ENCODE results near the gene GRIK5.

Gene GRIK5

GRCh38 chr19:42057846-42058245 lies 12.2 kb downstream of the GRIK5 start:
- no peaks in the 10 kb centered on the region for H3K9me3 ChIP-seq (ENCODE audit: severe bottlenecking)
- no peak overlapping the region for H3K27ac ChIP-seq
- no peak for DNase-seq
- no peak overlapping the region for H3K4me3 ChIP-seq (ENCODE audit: low read depth, low read length)
- peaks cover 62% of the 10 kb centered on the region for H3K36me3 ChIP-seq
- no peak for TF ChIP-seq CTCF (IDR thresholded peaks at IDR 0.05; ENCODE audit: low read depth, low read length)
- H3K27me3 ChIP-seq (ENCODE audit: insufficient read depth, low read depth, severe bottlenecking) = no peaks in the 10 kb centered on the region

- Histone ChIP-seq H3K27ac (no peak overlapping the region), H3K9me3 (ENCODE audit: severe bottlenecking) (no peaks in the 10 kb centered on the region), H3K4me3 (ENCODE audit: low read depth, low read length) (no peak overlapping the region), H3K27me3 (ENCODE audit: insufficient read depth, low read depth, severe bottlenecking) (no peaks in the 10 kb centered on the region), H3K36me3 (peaks cover 66% of the 10 kb centered on the region)
- no peak for DNase-seq
- TF ChIP-seq CTCF (IDR thresholded peaks at IDR 0.05; ENCODE audit: low read depth, low read length) = no peak
Observed at GRCh38 chr19:42054205-42054604, 15.8 kb downstream of the GRIK5 start.

GRCh38 chr19:42053037-42053935 lies 16.7 kb downstream of the GRIK5 start:
- Histone ChIP-seq H3K27me3 (ENCODE audit: insufficient read depth, low read depth, severe bottlenecking) (no peaks in the 10 kb centered on the region), H3K36me3 (peaks cover 68% of the 10 kb centered on the region), H3K4me3 (ENCODE audit: low read depth, low read length) (no peak overlapping the region), H3K9me3 (ENCODE audit: severe bottlenecking) (no peaks in the 10 kb centered on the region), H3K27ac (peak overlapping the region; percentile 90)
- no peak for TF ChIP-seq CTCF (IDR thresholded peaks at IDR 0.05; ENCODE audit: low read depth, low read length)
- DNase-seq = no peak

GRCh38 chr19:42052241-42052863 lies 17.7 kb downstream of the GRIK5 start:
- Histone ChIP-seq H3K27ac (peak overlapping the region; percentile 90), H3K9me3 (ENCODE audit: severe bottlenecking) (no peaks in the 10 kb centered on the region), H3K36me3 (peaks cover 62% of the 10 kb centered on the region), H3K27me3 (ENCODE audit: insufficient read depth, low read depth, severe bottlenecking) (no peaks in the 10 kb centered on the region), H3K4me3 (ENCODE audit: low read depth, low read length) (no peak overlapping the region)
- DNase-seq = peak; percentile 72
- TF ChIP-seq CTCF (IDR thresholded peaks at IDR 0.05; ENCODE audit: low read depth, low read length) = no peak

GRCh38 chr19:42051166-42052115 lies 18.6 kb downstream of the GRIK5 start:
- Histone ChIP-seq H3K36me3 (peaks cover 59% of the 10 kb centered on the region), H3K27ac (peak overlapping the region; percentile 90), H3K4me3 (ENCODE audit: low read depth, low read length) (no peak overlapping the region), H3K9me3 (ENCODE audit: severe bottlenecking) (no peaks in the 10 kb centered on the region), H3K27me3 (ENCODE audit: insufficient read depth, low read depth, severe bottlenecking) (no peaks in the 10 kb centered on the region)
- DNase-seq = no peak
- TF ChIP-seq CTCF (IDR thresholded peaks at IDR 0.05; ENCODE audit: low read depth, low read length) = no peak
